ENCODE data around the gene CHKA.
"Not testable (repeated sequence)": the region's sequence is repeated elsewhere in the genome, so short reads cannot be mapped to it uniquely, and the experiment has no call there.

The CHKA gene

DNA sequence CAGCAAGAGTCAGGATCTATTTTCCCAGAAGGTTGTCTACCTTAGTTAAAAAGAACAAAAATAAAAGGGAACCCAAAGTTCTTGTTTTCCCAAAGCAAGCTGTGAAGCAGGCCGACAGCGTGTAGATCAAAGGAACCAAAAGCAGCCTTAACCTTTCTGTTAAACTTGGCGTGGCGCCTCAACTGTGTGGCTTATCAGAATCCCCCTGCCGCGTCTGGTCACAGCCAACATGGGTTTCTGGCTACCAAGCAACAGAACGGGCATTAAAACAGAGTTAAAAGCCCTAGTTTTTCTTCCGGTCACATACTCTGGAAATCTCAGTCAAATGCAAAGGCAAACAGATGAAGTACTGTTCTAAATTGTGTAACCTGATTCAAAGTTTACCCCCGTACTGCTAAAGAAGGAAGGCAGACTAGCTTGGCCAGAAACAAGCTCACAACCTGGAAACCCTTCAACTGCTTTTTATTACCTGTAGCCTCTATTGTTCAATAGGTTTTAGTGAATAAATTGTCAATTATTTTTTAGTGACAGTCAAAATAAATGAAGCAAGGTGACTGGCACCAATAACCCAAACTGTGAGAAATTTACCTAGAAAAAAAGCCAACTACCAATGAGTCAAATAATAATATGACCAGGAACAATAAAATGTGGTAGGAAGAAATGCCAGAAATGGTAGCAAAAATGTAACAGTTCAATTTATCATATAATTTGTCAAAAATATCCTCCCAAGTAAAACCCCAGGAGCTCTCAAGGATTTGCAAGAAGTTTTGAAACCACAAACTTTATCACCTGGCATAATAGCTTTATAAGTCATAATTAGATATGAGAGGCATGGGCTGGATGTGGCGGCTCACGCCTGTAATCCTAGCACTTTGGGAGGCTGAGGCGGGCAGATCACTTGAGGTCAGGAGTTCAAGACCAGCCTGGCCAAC, 21.4 kb downstream of the CHKA start:
- no peak overlapping the region for H3K4me3 ChIP-seq (ENCODE audit: low read length)
- no peak overlapping the region for H3K9ac ChIP-seq (ENCODE audit: low read depth, low read length)
- H3K27me3 ChIP-seq (ENCODE audit: control insufficient read depth, insufficient read depth, low read length), result no peaks in the 10 kb centered on the region

DNA sequence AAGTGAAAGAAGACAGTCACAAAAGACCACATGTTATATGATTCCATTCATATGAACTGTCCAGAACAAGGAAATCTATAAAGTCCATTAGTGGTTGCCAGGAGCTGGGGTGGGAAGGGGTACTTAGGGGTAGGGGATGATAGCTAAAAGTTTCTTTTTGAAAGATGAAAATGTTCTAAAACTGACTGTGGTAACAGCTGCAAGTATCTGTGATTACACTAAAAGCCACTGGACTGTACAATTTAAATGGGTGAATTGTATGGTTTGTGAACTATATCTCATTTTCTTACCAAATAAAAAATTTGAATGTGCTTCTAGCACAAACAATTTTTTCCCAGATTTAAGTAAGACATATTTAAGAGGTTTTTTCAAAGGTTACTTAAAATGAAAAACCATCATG, 22.1 kb downstream of the CHKA start:
- Histone ChIP-seq H3K9me3 (replicated peaks; ENCODE audit: low read length) (no peaks in the 10 kb centered on the region), H3K4me3 (ENCODE audit: low read length) (no peak overlapping the region), H3K9ac (ENCODE audit: low read depth, low read length) (no peak overlapping the region), H3K27me3 (ENCODE audit: control insufficient read depth, insufficient read depth, low read length) (no peaks in the 10 kb centered on the region), H3K4me1 (ENCODE audit: control insufficient read depth, insufficient read depth, low read length) (no peaks in the 10 kb centered on the region), H3K36me3 (ENCODE audit: insufficient read depth, low read length) (no peaks in the 10 kb centered on the region), H3K4me2 (ENCODE audit: low read length) (no peak overlapping the region)

More for the DNA sequence above, 21.4 kb downstream of the CHKA start:
- no peaks in the 10 kb centered on the region for H3K4me1 ChIP-seq (ENCODE audit: control insufficient read depth, insufficient read depth, low read length)
- no peak overlapping the region for H3K4me2 ChIP-seq (ENCODE audit: low read length)
- no peaks in the 10 kb centered on the region for H3K9me3 ChIP-seq (replicated peaks; ENCODE audit: low read length)
- H3K36me3 ChIP-seq (ENCODE audit: insufficient read depth, low read length), result no peaks in the 10 kb centered on the region

DNA sequence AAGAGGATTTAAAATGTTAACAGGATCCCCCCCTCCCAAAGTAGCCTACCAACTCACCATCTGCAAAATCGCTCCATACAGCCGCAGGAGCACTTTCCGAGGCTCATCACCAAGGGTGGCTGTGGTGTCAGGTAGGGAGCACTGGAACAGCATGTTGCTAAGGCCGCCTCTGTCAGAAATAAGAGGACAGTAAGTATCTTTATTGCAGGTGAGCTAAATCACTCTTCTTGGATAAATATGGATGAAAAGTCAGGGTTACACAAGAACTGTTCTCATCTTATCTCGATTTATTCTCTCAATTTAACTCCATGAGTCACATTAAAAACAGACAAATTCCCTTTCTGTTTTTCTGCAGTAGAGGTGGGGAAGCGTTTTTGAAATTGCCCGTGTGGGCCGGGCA, 24.2 kb downstream of the CHKA start:
- Histone ChIP-seq H3K4me2 (ENCODE audit: low read length) (no peak overlapping the region), H3K4me1 (ENCODE audit: control insufficient read depth, insufficient read depth, low read length) (no peaks in the 10 kb centered on the region), H3K27me3 (ENCODE audit: control insufficient read depth, insufficient read depth, low read length) (no peaks in the 10 kb centered on the region), H3K9ac (ENCODE audit: low read depth, low read length) (no peak overlapping the region), H3K4me3 (ENCODE audit: low read length) (no peak overlapping the region), H3K36me3 (ENCODE audit: insufficient read depth, low read length) (no peaks in the 10 kb centered on the region), H3K9me3 (replicated peaks; ENCODE audit: low read length) (no peaks in the 10 kb centered on the region)

DNA sequence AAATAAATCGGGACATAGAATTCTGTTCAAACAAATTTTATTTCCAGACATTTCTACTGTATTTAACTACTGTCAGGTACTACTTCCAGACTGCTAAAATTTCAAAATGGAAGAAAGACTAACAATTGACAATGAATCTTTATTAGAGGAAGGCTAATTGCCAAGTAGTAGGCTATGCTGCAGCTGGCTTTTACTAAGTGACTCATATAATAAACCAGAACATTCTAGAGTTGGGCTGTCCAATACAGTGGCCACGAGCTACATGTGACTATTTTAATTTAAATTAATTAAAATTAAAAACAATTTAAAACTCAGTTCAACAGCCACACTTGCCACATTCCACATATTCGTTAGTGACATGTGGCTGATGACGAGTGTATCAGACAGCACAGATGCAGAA, 27.6 kb downstream of the CHKA start:
- H3K4me2 ChIP-seq (ENCODE audit: low read length), result no peak overlapping the region

DNA sequence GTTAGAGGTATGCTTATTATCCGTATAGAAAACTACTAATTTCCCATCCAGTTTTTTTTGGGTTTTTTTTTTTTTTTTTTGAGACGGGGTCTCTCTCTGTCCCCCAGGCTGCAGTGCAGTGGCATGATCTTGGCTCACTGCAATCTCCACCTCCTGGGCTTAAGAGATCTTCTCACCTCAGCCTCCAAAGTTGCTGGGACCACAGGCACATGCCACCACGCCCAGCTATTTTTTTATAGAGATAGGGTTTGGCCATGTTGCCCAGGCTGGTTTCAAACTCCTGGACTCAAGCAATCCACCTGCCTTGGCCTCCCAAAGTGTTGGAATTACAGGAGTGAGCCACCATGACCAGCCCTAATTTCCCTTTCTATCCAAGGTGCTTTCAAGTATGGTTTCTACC, 28.2 kb downstream of the CHKA start:
- not testable (repeated sequence) for H3K9me3 ChIP-seq (replicated peaks; ENCODE audit: low read length); H3K9ac ChIP-seq (ENCODE audit: low read depth, low read length); H3K4me1 ChIP-seq (ENCODE audit: control insufficient read depth, insufficient read depth, low read length); H3K4me3 ChIP-seq (ENCODE audit: low read length); H3K36me3 ChIP-seq (ENCODE audit: insufficient read depth, low read length); H3K4me2 ChIP-seq (ENCODE audit: low read length); H3K27me3 ChIP-seq (ENCODE audit: control insufficient read depth, insufficient read depth, low read length)

More for the DNA sequence above, 27.6 kb downstream of the CHKA start:
- Histone ChIP-seq H3K4me3 (ENCODE audit: low read length) (no peak overlapping the region), H3K4me1 (ENCODE audit: control insufficient read depth, insufficient read depth, low read length) (no peaks in the 10 kb centered on the region), H3K36me3 (ENCODE audit: insufficient read depth, low read length) (no peaks in the 10 kb centered on the region), H3K9ac (ENCODE audit: low read depth, low read length) (no peak overlapping the region), H3K27me3 (ENCODE audit: control insufficient read depth, insufficient read depth, low read length) (no peaks in the 10 kb centered on the region), H3K9me3 (replicated peaks; ENCODE audit: low read length) (no peaks in the 10 kb centered on the region)

DNA sequence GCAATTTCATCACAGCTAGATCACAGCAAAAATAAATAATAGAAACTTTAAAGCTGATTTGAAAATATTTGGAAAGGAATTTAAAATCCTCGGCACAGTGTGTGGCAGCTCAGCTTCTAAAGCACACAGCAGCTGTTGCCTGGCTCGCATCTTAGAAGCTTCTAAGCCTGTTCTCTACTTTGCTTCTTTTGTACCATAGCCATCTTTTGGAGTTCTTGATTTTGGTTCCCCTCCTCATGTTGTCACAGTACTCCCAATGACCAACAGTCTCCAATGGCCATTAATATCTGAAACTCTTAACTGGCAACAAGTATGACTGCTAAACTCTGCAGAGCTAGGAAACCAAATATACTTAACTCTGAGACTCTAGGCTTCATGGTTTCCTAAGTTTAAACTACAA, 28.8 kb downstream of the CHKA start:
- no peaks in the 10 kb centered on the region for H3K27me3 ChIP-seq (ENCODE audit: control insufficient read depth, insufficient read depth, low read length)
- no peaks in the 10 kb centered on the region for H3K4me1 ChIP-seq (ENCODE audit: control insufficient read depth, insufficient read depth, low read length)
- no peak overlapping the region for H3K4me2 ChIP-seq (ENCODE audit: low read length)
- H3K9me3 ChIP-seq (replicated peaks; ENCODE audit: low read length), result no peaks in the 10 kb centered on the region
- no peak overlapping the region for H3K9ac ChIP-seq (ENCODE audit: low read depth, low read length)
- no peaks in the 10 kb centered on the region for H3K36me3 ChIP-seq (ENCODE audit: insufficient read depth, low read length)
- no peak overlapping the region for H3K4me3 ChIP-seq (ENCODE audit: low read length)

DNA sequence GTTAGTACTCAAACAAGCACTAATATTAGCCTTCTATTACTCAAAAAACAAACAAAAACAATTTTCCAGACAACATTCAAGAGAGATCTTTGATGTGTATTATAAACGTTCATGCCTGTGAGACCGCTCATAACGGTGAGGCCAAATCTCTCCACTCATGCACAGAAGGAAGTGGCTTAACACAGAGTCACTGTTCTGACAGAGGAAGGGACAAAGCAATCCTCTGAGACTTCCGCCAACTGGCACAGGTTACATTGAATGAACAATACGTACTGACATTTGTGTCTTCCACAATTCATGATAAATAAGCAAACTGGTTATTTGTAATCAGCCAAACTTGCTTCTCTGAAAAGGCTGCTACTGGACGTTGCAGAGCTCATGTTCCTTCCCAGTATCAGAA, 30.5 kb downstream of the CHKA start:
- no peak overlapping the region for H3K4me3 ChIP-seq (ENCODE audit: low read length)
- H3K4me1 ChIP-seq (ENCODE audit: control insufficient read depth, insufficient read depth, low read length), result no peaks in the 10 kb centered on the region
- H3K36me3 ChIP-seq (ENCODE audit: insufficient read depth, low read length), result no peaks in the 10 kb centered on the region
- H3K4me2 ChIP-seq (ENCODE audit: low read length), result no peak overlapping the region
- H3K27me3 ChIP-seq (ENCODE audit: control insufficient read depth, insufficient read depth, low read length), result no peaks in the 10 kb centered on the region
- H3K9ac ChIP-seq (ENCODE audit: low read depth, low read length), result no peak overlapping the region
- no peaks in the 10 kb centered on the region for H3K9me3 ChIP-seq (replicated peaks; ENCODE audit: low read length)

DNA sequence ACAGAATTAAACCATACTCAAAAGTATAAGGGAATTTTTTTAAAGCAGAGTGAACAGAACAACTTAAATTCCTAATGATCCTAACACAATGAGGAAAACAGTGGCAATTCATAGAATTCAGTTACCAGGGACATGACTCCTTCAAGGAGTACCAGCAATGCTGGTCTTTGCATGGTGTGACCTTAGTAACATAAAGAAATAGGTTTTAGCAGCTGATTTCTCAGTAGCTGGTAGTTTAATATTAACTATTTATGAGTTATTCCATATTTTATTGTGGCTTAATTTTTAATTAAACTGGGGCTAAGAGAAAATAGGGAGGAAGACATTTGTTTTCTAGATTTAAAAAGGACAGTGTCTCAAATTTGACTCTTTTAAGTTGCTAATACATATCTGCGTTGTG, 30.9 kb downstream of the CHKA start:
- H3K4me2 ChIP-seq (ENCODE audit: low read length), result no peak overlapping the region
- no peak overlapping the region for H3K4me3 ChIP-seq (ENCODE audit: low read length)
- no peaks in the 10 kb centered on the region for H3K36me3 ChIP-seq (ENCODE audit: insufficient read depth, low read length)
- no peaks in the 10 kb centered on the region for H3K27me3 ChIP-seq (ENCODE audit: control insufficient read depth, insufficient read depth, low read length)
- H3K9ac ChIP-seq (ENCODE audit: low read depth, low read length), result no peak overlapping the region
- H3K9me3 ChIP-seq (replicated peaks; ENCODE audit: low read length), result no peaks in the 10 kb centered on the region
- no peaks in the 10 kb centered on the region for H3K4me1 ChIP-seq (ENCODE audit: control insufficient read depth, insufficient read depth, low read length)

DNA sequence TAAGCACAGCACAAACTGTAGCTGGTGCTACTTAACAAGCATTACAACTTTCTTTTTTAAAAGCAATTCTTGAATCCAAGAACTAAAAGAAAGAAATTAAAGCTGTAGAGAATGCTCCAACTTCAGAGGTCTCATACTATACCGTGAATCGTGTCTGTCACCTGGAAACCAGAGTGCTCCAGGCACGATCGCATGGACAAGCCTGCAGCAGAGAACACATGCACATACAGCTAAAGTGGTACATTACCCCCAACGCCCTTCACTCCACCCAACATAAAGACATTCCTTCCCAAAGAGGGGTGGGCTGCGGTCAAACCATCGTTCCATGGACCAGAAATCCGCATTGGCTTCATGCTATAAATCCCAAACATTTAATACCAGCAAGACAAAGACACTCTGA, 31.5 kb downstream of the CHKA start:
- no peak overlapping the region for H3K9ac ChIP-seq (ENCODE audit: low read depth, low read length)
- H3K9me3 ChIP-seq (replicated peaks; ENCODE audit: low read length), result no peaks in the 10 kb centered on the region
- H3K4me3 ChIP-seq (ENCODE audit: low read length), result no peak overlapping the region
- no peaks in the 10 kb centered on the region for H3K4me1 ChIP-seq (ENCODE audit: control insufficient read depth, insufficient read depth, low read length)
- no peaks in the 10 kb centered on the region for H3K36me3 ChIP-seq (ENCODE audit: insufficient read depth, low read length)
- no peaks in the 10 kb centered on the region for H3K27me3 ChIP-seq (ENCODE audit: control insufficient read depth, insufficient read depth, low read length)
- H3K4me2 ChIP-seq (ENCODE audit: low read length), result no peak overlapping the region

DNA sequence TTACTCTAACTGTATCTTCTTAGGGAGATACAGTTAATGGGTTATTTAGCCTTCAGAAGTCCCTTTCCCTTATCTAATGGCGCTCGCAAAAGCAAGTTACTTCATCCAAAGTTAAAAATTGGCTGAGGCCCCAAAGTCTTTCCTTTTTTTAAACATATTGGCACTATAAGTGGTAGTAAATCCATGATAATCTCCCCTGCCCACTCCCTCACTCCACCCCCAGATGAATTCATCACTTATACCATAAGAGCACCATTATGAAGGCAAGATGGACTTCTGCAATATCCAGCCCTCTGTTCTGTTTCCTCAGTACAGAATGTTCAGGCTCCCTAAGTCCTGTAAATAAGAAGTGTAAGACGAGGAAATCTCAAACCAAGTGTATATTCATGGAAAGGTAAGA, 37.7 kb downstream of the CHKA start:
- no peak overlapping the region for H3K9ac ChIP-seq (ENCODE audit: low read depth, low read length)
- H3K4me1 ChIP-seq (ENCODE audit: control insufficient read depth, insufficient read depth, low read length), result no peaks in the 10 kb centered on the region
- H3K4me2 ChIP-seq (ENCODE audit: low read length), result no peak overlapping the region
- no peaks in the 10 kb centered on the region for H3K27me3 ChIP-seq (ENCODE audit: control insufficient read depth, insufficient read depth, low read length)
- no peaks in the 10 kb centered on the region for H3K36me3 ChIP-seq (ENCODE audit: insufficient read depth, low read length)
- H3K9me3 ChIP-seq (replicated peaks; ENCODE audit: low read length), result no peaks in the 10 kb centered on the region
- no peak overlapping the region for H3K4me3 ChIP-seq (ENCODE audit: low read length)

DNA sequence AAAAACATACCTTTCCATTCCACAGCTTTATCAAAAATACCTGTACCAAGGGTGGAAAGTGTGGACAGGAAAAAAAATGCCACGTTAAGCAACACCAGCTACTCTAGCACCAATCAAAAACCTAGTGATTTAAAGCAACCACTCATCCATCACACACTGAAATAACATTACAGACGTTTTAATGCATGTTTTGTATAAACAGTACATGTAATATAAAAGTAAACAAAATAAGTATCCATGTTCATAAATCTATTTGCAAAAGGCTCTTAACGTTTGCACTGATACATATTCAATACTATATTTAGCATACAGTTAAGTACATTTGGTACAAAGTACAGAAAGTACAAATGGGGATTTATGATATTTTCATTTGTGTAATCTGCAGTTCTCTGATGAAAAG, 38.7 kb downstream of the CHKA start:
- H3K4me3 ChIP-seq (ENCODE audit: low read length), result no peak overlapping the region
- no peaks in the 10 kb centered on the region for H3K4me1 ChIP-seq (ENCODE audit: control insufficient read depth, insufficient read depth, low read length)
- no peak overlapping the region for H3K9ac ChIP-seq (ENCODE audit: low read depth, low read length)
- no peaks in the 10 kb centered on the region for H3K36me3 ChIP-seq (ENCODE audit: insufficient read depth, low read length)
- H3K27me3 ChIP-seq (ENCODE audit: control insufficient read depth, insufficient read depth, low read length), result no peaks in the 10 kb centered on the region
- H3K9me3 ChIP-seq (replicated peaks; ENCODE audit: low read length), result no peaks in the 10 kb centered on the region
- no peak overlapping the region for H3K4me2 ChIP-seq (ENCODE audit: low read length)

DNA sequence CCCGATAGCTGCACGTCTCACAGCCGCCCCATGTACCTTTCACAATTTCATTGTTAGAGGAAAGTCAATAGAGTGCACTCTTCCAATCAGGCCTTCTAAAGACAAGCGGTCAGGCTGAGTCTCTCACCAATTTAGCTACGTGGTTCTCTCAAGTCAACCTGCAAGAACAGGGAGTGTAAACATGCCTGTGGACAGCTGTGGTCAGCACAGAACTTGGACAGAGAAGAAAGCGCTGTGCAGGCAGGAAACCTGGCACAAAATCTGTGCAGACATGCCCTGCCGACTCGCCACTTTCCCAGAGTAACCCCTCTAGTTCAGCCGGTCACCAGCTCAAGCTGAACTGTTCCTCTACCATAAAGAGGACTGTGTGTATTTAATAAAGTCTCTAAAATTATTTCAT, 39.5 kb downstream of the CHKA start:
- Histone ChIP-seq H3K36me3 (ENCODE audit: insufficient read depth, low read length) (no peaks in the 10 kb centered on the region), H3K4me1 (ENCODE audit: control insufficient read depth, insufficient read depth, low read length) (no peaks in the 10 kb centered on the region), H3K9ac (ENCODE audit: low read depth, low read length) (no peak overlapping the region), H3K27me3 (ENCODE audit: control insufficient read depth, insufficient read depth, low read length) (no peaks in the 10 kb centered on the region), H3K9me3 (replicated peaks; ENCODE audit: low read length) (no peaks in the 10 kb centered on the region), H3K4me2 (ENCODE audit: low read length) (no peak overlapping the region), H3K4me3 (ENCODE audit: low read length) (no peak overlapping the region)

Data from skeletal muscle satellite cell (primary cell).